GM18861 (cell line): ENCODE measurements around the gene TFB1M.

Experiments
- ATAC-seq: cut with Tn5 transposase; IDR thresholded peaks from one replicate; pipeline ENCODE4 v1.9.1; 2021; ENCODE audit not compliant: unreplicated experiment

TFB1M gene

DNA sequence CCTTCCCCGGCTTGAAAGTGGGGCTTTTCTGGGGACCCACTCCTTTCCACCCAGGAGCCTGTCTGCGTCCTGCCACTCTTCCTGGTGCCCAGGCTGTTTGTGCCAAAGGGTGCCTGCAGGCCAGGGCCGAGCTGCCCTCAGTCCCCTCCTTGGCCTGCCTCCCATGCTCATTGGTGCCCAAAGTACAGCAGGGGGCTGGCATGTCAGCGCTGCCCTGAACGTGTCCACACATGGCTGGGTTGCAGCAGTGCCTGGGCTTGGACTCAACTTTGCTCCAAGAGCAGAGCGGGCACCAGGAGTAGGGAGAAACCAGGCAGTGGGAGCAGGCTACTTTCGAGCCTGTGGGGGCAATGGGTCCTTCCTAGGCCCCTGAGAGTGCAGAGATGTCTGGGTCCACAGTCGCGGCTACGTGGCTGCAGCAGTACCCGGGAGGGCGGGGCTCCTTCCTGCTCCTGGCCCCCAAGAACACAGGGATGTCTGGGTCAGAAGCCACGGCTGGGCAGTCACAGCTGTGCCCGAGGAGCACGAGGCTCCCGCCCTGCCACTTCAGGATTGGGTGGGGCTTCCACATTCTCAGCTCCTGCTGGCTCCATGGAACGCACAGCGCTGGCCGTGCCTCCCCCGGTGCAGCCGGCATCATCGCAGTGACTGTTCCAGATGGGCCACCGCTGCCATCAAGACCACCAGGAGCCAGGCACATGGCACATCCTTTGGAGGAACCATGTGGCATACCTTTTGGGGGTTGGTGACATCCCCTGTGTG, 100.5 kb downstream of the TFB1M start:
- no peak for ATAC-seq

DNA sequence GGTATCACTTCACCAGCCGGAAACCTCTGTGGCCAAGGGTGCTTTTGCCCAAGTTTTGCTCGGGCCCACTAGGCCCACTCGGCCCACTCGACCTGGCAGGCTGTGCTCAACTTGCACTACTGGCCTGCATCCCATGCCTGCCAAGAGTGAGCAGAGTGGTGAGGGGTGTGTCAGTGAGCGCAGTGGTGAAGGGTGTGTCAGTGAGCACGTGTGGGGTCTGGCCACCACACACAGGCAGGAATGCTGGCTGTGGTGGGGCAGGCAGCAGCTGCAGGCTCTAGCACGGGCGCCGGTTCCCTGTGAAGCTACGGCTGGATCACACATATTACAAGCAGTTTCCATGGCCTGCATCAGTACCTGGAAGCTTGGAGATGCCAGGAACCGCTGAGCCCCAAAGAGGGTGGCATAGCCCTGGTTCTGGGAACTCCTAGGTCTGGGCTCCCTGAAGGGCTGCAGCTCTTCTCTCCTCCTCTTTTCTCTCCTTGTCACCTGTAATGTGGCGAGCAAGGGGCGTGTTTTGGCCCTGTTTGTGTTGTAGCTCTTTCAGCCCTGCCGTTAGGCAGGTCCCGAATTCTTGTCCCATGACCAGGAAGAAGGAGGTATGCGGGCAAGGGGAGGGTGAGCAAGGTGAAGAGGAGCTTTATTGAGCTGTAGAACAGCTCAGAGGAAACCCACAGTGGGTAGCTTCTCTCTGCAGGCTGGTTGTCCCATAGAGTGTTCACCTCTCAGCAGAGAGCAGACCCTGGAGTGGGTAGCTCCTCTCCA, 101.5 kb downstream of the TFB1M start:
- no peak for ATAC-seq

DNA sequence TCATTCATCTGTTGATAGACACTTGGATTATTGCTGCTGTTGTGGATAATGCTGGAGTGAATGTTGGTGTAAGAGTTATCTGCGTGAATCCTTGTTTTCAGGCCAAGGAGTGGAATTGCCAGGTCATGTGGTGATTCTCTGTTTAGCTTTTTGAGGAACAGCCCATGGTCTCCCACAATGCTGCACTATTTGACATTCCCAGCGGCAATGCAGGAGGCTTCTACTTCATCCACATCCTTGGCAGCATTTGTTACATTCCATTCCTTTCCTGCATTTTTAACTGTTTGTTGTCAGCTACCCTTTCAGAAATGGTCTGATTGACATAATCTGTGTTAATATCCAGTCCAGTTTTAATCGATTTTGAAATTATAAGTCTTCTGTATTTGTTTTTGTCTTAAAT, 102.2 kb downstream of the TFB1M start:
- no peak for ATAC-seq

DNA sequence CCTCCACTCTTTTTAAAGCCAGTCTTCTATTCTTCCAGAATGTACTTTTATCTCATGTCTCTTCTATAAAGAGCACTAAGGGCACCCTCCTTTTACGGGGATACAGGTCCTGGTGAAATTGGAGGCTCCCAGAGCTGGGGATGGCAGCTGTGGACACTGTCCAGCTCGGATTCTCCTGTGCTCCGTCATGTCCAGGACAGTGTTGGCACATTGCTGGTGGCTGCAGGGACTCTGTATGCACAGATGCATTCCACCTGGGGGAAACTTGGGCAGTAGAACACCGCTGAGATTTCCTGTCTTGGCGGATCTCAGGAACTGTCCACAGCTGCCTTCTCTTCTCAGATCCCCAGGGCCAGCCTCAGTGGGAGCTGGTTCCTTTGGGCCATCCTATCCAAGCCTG, 107.1 kb downstream of the TFB1M start:
- ATAC-seq = no peak
